ENCODE results near the gene UQCR10. TPM values are rescaled to one million over a fixed set of nuclear protein-coding genes. Genes with fewer than 3 reads are reported as not detected.
A peak's percentile ranks its signal among the peaks of the same experiment; 100 is the strongest.

UQCR10 gene
- total RNA-seq, 1 donor from 2014 or later, result 120 TPM

DNA sequence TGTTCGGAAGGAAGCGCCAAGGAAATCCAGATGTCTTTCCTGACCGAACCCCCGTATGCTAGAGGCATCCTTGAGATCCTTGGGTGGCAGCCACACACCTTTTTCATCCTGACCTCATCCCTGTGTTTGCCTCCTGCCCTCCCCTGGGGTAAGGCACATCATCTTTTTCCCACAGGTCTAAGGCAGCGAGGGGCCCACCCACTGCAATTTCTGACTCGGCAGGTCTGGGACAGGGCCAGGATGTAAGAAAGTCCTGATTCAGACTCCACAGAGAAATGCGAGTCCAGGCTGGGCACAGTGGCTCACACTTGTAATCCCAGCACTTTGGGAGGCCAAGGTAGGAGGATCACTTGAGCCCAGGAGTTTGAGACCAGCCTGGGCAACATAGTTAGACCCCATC, 10.8 kb upstream of the UQCR10 start:
- no peak overlapping the region for H3K4me3 Mint-ChIP-seq (ENCODE audit: low read depth)
- no peak overlapping the region for H3K27ac Mint-ChIP-seq
- no peaks in the 10 kb centered on the region for H3K27me3 Mint-ChIP-seq
- H3K9me3 Mint-ChIP-seq (ENCODE audit: low read depth), result no peaks in the 10 kb centered on the region
- TF ChIP-seq, protein P1, sequence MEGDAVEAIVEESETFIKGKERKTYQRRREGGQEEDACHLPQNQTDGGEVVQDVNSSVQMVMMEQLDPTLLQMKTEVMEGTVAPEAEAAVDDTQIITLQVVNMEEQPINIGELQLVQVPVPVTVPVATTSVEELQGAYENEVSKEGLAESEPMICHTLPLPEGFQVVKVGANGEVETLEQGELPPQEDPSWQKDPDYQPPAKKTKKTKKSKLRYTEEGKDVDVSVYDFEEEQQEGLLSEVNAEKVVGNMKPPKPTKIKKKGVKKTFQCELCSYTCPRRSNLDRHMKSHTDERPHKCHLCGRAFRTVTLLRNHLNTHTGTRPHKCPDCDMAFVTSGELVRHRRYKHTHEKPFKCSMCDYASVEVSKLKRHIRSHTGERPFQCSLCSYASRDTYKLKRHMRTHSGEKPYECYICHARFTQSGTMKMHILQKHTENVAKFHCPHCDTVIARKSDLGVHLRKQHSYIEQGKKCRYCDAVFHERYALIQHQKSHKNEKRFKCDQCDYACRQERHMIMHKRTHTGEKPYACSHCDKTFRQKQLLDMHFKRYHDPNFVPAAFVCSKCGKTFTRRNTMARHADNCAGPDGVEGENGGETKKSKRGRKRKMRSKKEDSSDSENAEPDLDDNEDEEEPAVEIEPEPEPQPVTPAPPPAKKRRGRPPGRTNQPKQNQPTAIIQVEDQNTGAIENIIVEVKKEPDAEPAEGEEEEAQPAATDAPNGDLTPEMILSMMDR (IDR thresholded peaks at IDR 0.05; ENCODE audit: unreplicated experiment), result no peak
- no peaks in the 10 kb centered on the region for H3K36me3 Mint-ChIP-seq (ENCODE audit: insufficient read depth)
- no peak for DNase-seq (ENCODE audit: low spot score, unreplicated experiment)
- no peaks in the 10 kb centered on the region for H3K4me1 Mint-ChIP-seq (ENCODE audit: low read depth)

DNA sequence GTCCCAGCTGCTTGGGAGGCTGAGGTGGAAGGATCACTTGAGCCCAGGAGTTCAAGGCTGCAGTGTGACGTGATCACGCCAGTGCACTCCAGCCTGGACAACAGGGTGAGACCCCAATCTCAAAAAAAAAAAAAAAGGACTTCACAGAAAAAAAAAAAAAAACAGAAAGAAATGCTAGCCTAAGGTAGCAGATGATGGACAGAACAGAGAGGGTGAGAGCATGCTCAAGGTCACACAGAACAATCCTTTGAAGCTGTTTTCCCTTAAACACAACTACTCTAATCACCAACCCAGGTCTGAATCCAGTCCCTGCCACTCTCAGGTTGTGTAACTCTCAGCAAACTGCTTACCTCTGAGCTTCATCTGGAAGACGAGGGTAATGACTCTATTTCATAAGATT, 10.1 kb upstream of the UQCR10 start:
- Mint-ChIP-seq H3K27ac (no peak overlapping the region), H3K4me3 (ENCODE audit: low read depth) (no peak overlapping the region), H3K4me1 (ENCODE audit: low read depth) (no peaks in the 10 kb centered on the region), H3K27me3 (no peaks in the 10 kb centered on the region), H3K9me3 (ENCODE audit: low read depth) (no peaks in the 10 kb centered on the region), H3K36me3 (ENCODE audit: insufficient read depth) (no peaks in the 10 kb centered on the region)
- no peak for DNase-seq (ENCODE audit: low spot score, unreplicated experiment)
- TF ChIP-seq, protein P1 (IDR thresholded peaks at IDR 0.05; ENCODE audit: unreplicated experiment), result no peak

DNA sequence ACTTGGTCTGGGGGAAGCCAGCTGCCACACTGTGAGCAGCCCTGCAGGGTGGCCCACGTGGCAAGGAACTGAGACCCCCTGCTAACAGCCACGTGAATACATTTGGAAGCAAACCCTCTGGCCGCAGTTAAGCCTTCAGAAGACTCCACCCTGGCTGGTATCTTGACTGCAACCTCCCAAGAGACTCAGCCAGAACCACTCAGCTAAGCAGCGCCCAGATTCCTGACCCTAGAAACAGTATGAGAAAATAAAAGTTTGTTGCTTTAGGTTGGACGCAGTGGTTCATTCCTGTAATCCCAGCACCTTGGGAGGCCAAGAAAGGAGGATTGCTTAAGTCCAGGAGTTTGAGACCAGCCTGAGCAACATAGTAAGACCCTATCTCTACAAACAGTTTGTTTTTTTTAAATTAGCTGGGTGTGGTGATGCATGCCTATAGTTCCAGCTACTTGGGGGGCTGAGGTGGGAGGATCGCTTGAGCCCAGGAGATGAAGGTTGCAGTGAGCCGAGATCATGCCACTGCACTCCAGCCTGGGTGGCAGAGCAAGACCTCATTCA, 9.0 kb upstream of the UQCR10 start:
- no peak for DNase-seq (ENCODE audit: low spot score, unreplicated experiment)
- Mint-ChIP-seq H3K27ac (no peak overlapping the region), H3K27me3 (no peaks in the 10 kb centered on the region), H3K36me3 (ENCODE audit: insufficient read depth) (no peaks in the 10 kb centered on the region), H3K4me3 (ENCODE audit: low read depth) (no peak overlapping the region), H3K9me3 (ENCODE audit: low read depth) (no peaks in the 10 kb centered on the region), H3K4me1 (ENCODE audit: low read depth) (no peaks in the 10 kb centered on the region)
- TF ChIP-seq, protein P1 (IDR thresholded peaks at IDR 0.05; ENCODE audit: unreplicated experiment), result no peak

DNA sequence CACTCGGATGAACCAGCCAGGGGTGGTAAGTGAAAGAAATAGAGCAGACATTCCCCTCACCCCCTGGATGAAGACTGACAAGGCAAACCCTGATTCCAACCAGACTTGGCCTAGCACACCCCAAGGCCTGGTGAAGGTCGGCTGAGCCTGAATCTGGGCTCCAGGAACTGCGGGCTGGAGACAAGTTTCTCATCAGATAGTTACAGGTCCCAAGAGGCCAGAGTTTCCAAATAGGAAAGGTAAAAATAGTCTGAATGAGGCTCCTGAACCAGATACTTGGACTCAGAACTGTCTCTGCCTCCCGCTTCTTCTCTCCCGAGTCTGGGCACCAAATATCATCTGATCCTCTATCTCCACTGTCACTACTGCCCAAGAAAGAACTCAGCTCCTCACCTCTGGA, 8.2 kb upstream of the UQCR10 start:
- Mint-ChIP-seq H3K4me3 (ENCODE audit: low read depth) (no peak overlapping the region), H3K27me3 (no peaks in the 10 kb centered on the region), H3K9me3 (ENCODE audit: low read depth) (no peaks in the 10 kb centered on the region), H3K27ac (peak overlapping the region; percentile 25), H3K4me1 (ENCODE audit: low read depth) (no peaks in the 10 kb centered on the region), H3K36me3 (ENCODE audit: insufficient read depth) (no peaks in the 10 kb centered on the region)
- no peak for DNase-seq (ENCODE audit: low spot score, unreplicated experiment)
- TF ChIP-seq, protein P1 (IDR thresholded peaks at IDR 0.05; ENCODE audit: unreplicated experiment), result no peak

DNA sequence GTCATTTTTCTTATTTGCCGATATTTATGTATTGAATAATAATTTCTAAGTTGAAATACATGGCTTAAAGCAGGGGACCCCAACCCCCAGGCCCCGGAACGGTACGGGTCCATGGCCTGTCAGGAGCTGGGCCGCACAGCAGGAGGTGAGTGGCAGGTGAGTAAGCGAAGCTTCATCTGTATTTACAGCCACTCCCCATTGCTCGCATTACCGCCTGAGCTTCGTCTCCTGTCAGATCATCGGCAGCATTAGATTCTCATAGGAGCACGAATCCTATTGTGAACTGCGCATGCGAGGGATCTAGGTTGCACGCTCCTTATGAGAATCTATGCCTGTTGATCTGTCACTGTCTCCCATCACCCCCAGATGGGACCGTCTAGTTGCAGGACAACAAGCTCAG, 4.9 kb upstream of the UQCR10 start:
- Mint-ChIP-seq H3K4me3 (ENCODE audit: low read depth) (no peak overlapping the region), H3K4me1 (ENCODE audit: low read depth) (peaks cover 8% of the 10 kb centered on the region), H3K27me3 (no peaks in the 10 kb centered on the region)

More for the DNA sequence above, 4.9 kb upstream of the UQCR10 start:
- no peaks in the 10 kb centered on the region for H3K36me3 Mint-ChIP-seq (ENCODE audit: insufficient read depth)
- TF ChIP-seq, protein P1 (IDR thresholded peaks at IDR 0.05; ENCODE audit: unreplicated experiment), result no peak
- no peak for DNase-seq (ENCODE audit: low spot score, unreplicated experiment)
- H3K9me3 Mint-ChIP-seq (ENCODE audit: low read depth), result no peaks in the 10 kb centered on the region
- H3K27ac Mint-ChIP-seq, result no peak overlapping the region
